KMS-11 (cell line): ENCODE data around the gene LRRC4B.

Experiments
- H2AFZ ChIP-seq: fragments of 200-600 bp; sonication (generic); 2 replicates; pipeline ENCODE4 v1.6.1; 2016; ENCODE audit warnings: antibody characterized with exemption, mixed run types, low read depth
- H3K27ac ChIP-seq: fragments of 200-600 bp; sonication (generic); 2 replicates; pipeline ENCODE4 v1.6.1; 2016; ENCODE audit warnings: mild to moderate bottlenecking, mixed run types
- H3K27me3 ChIP-seq: fragments of 200-600 bp; sonication (generic); 2 replicates; pipeline ENCODE4 v1.6.1; 2017; ENCODE audit warnings: mild to moderate bottlenecking, low read depth, mixed run types, moderate library complexity; ENCODE audit not compliant: insufficient read depth
- H3K36me3 ChIP-seq: fragments of 200-600 bp; sonication (generic); 2 replicates; pipeline ENCODE4 v1.6.1; 2017; ENCODE audit warnings: mild to moderate bottlenecking, mixed run types; ENCODE audit not compliant: insufficient read depth
- H3K4me1 ChIP-seq: fragments of 200-600 bp; sonication (generic); 2 replicates; pipeline ENCODE4 v1.6.1; 2016; ENCODE audit warnings: mild to moderate bottlenecking, low read depth, mixed run types; ENCODE audit not compliant: poor library complexity, severe bottlenecking
- H3K4me2 ChIP-seq: fragments of 200-600 bp; sonication (generic); 2 replicates; pipeline ENCODE4 v1.7.0; 2016; ENCODE audit warnings: mild to moderate bottlenecking, mixed run types
- H3K4me3 ChIP-seq: fragments of 200-600 bp; sonication (generic); IDR thresholded peaks from 2 replicates; pipeline ENCODE4 v1.6.1; 2017; ENCODE audit warnings: low read depth, low read length, mixed read lengths; ENCODE audit not compliant: insufficient read depth
- H3K79me2 ChIP-seq: fragments of 200-600 bp; sonication (generic); 2 replicates; pipeline ENCODE4 v1.6.1; 2016; ENCODE audit warnings: low read depth, mixed run types; ENCODE audit not compliant: insufficient read depth
- H3K9ac ChIP-seq: fragments of 200-600 bp; sonication (generic); 2 replicates; pipeline ENCODE4 v1.6.1; 2016; ENCODE audit warnings: mild to moderate bottlenecking, mixed run types
- H4K20me1 ChIP-seq: fragments of 200-600 bp; sonication (generic); 2 replicates; pipeline ENCODE4 v1.6.1; 2016; ENCODE audit warnings: mild to moderate bottlenecking, mixed run types; ENCODE audit not compliant: insufficient read depth
- TF ChIP-seq, protein P1 (sequence below): fragments of 200-600 bp; sonication (generic); conservative IDR thresholded peaks from 2 replicates; pipeline ENCODE4 v1.6.1; 2017; ENCODE audit warnings: low read depth, mild to moderate bottlenecking, antibody characterized with exemption, low read length, moderate library complexity, mixed read lengths

Gene LRRC4B

DNA sequence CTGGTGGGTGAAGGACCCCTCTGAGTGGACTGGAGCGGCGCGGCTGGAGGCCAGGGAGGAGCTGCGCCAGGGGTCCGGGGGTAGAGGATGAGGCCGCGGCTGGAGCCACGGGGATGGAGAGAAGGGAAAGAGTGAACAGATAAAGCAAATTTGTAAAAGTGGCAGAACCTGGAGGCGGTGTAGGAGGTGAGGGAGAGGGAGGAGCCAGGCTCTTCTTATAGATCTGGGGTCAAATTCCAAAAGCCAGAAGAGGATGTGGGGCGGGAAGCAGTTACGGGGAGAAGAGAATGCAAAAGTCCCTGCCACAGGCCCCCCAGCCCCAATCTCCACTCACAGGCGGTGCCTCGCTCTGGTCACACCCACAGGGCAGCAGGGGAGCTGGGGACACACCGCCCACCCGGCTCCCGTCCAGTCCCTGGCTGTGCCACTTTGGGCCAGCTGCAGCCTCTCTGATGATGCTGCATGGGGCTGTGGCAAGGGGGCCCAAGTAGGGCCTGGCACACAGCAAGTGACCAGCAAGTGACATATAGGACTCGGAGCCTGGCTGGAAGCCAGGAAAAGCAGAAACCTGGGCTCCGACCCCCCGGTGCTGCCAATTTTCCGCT, 11.1 kb downstream of the LRRC4B start:
- Histone ChIP-seq H3K9ac (no peak overlapping the region), H3K27me3 (peaks cover 64% of the 10 kb centered on the region), H2AFZ (no peak overlapping the region), H4K20me1 (no peaks in the 10 kb centered on the region), H3K79me2 (no peaks in the 10 kb centered on the region), H3K4me2 (no peak overlapping the region), H3K4me1 (no peaks in the 10 kb centered on the region), H3K4me3 (no peak overlapping the region), H3K27ac (no peak overlapping the region), H3K36me3 (no peaks in the 10 kb centered on the region)
- TF ChIP-seq, protein P1, sequence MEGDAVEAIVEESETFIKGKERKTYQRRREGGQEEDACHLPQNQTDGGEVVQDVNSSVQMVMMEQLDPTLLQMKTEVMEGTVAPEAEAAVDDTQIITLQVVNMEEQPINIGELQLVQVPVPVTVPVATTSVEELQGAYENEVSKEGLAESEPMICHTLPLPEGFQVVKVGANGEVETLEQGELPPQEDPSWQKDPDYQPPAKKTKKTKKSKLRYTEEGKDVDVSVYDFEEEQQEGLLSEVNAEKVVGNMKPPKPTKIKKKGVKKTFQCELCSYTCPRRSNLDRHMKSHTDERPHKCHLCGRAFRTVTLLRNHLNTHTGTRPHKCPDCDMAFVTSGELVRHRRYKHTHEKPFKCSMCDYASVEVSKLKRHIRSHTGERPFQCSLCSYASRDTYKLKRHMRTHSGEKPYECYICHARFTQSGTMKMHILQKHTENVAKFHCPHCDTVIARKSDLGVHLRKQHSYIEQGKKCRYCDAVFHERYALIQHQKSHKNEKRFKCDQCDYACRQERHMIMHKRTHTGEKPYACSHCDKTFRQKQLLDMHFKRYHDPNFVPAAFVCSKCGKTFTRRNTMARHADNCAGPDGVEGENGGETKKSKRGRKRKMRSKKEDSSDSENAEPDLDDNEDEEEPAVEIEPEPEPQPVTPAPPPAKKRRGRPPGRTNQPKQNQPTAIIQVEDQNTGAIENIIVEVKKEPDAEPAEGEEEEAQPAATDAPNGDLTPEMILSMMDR: no peak

DNA sequence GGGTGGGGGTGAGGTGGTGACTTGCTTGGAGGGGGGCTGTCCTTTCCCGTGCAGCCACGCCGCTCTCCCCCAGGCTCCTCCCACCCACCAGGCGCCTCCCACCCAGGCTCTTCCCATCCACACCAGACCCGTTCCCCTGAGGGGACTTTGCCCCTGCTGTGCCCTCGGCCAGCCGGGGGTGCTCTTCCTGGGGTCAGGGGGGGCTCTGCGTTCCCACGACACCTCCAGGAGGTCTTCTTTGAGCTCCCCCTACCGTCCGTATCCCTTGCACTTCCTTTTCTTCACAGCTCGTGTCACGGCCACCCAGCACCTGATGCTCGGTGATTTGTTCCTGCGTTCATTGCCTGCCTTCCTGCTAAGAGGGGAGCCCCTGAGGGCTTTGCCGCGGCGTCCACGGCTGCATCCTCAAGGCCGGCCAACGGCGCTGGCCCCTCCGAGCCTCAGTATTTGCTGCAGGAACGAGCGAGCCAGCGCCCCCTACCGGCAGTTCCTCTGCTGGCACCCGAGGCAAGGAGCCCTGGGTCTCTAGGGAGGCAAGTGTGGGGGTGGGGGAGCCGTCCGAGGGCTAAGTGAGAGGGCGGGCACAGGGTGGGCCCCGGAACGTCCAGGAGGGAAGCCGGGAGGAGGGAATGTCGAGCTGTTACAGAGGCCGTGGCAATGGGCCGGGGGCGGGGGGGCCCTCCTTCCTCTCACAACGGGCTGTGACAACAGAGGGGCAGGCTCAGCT, 11.8 kb downstream of the LRRC4B start:
- no peaks in the 10 kb centered on the region for H3K79me2 ChIP-seq
- peaks cover 66% of the 10 kb centered on the region for H3K27me3 ChIP-seq
- H3K4me3 ChIP-seq: no peak overlapping the region
- no peak overlapping the region for H3K4me2 ChIP-seq
- no peaks in the 10 kb centered on the region for H3K4me1 ChIP-seq
- no peaks in the 10 kb centered on the region for H4K20me1 ChIP-seq
- H3K36me3 ChIP-seq: no peaks in the 10 kb centered on the region
- TF ChIP-seq, protein P1: peak; percentile 74
- H3K9ac ChIP-seq: no peak overlapping the region
- peak overlapping the region; percentile 26; the same call in 1 of the 2 replicates for H2AFZ ChIP-seq
- H3K27ac ChIP-seq: no peak overlapping the region

DNA sequence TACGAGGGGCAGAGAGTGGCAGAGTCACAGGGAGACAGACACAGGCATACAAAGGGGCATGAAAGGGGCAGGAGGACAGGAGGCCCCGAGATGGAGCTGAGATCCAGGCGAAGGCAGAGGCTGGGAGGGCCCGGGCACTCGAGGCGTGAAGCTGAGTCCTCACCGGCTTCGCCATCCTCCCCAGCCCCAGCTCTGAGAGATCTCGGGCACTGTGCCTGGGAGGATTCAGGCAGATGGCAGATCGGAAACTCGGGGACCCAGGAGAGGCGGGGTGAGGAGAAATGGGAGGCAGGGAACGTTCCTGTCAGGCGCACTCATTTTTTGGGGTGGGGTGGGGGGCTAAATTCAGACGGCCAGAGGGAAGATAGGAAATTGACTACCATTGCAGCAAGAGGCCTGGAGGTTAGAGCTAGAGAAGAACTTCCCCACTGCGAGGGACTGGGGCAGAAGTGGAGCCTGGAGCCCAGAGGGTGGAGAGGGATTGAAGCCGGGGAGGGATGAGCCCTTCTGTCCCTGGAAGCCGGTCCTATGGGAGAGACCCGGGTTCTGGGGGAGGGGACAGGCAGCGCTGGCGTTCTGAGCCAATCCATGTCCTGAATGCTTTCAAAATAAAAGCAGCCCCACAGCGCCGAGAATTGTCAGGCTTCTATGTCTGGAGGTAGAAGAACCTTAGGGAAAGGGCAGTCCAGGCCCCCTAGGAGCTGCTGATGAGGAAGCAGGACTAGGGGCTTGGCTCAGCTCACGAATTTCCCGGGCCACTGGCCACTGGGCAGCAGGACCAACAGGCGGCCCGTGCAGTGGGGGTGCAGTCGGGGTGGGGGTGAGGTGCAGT, 12.6 kb downstream of the LRRC4B start:
- TF ChIP-seq, protein P1: no peak
- peaks cover 64% of the 10 kb centered on the region for H3K27me3 ChIP-seq
- H2AFZ ChIP-seq: no peak overlapping the region
- H3K9ac ChIP-seq: no peak overlapping the region
- H3K36me3 ChIP-seq: no peaks in the 10 kb centered on the region
- no peaks in the 10 kb centered on the region for H3K4me1 ChIP-seq
- H3K4me2 ChIP-seq: no peak overlapping the region
- H4K20me1 ChIP-seq: no peaks in the 10 kb centered on the region
- H3K27ac ChIP-seq: no peak overlapping the region
- no peak overlapping the region for H3K4me3 ChIP-seq
- no peaks in the 10 kb centered on the region for H3K79me2 ChIP-seq

DNA sequence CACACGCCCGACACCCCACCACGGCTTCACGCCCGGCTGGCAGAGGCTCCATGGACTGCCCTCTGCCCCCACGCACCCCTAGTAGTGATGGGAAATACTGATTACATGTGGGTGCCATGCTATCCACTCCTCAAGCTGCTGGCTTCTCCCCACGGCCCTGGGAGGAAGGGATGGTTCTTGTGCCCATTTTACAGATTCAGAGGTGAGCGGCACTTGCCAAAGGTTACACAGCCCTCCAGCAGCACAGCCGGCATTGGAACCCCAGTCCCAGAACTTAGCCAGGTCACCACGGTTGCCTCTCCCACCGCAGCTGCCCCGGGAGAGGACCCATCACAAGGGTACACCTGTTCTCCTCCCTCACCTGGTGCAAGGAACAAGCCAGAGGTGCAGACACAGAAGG, 13.2 kb downstream of the LRRC4B start:
- Histone ChIP-seq H3K79me2 (no peaks in the 10 kb centered on the region), H3K36me3 (no peaks in the 10 kb centered on the region), H3K27ac (no peak overlapping the region), H3K27me3 (peaks cover 65% of the 10 kb centered on the region), H3K4me1 (no peaks in the 10 kb centered on the region), H4K20me1 (no peaks in the 10 kb centered on the region), H3K4me3 (no peak overlapping the region), H3K9ac (no peak overlapping the region), H3K4me2 (no peak overlapping the region), H2AFZ (no peak overlapping the region)
- TF ChIP-seq, protein P1: no peak
